Common myeloid progenitor, CD34-positive (primary cell): ENCODE data around the gene GABRB3.

Source experiments
- CTCF ChIA-PET: fragments of 350-600 bp; sonication (Branson Sonifier 250); formaldehyde crosslinking; loops from one replicate; lab custom pipeline; 2021; ENCODE audit warnings: antibody characterized with exemption; lab: Charles Lee
- POLR2A ChIA-PET: fragments of 350-600 bp; sonication (Branson Sonifier 250); formaldehyde crosslinking; loops from one replicate; lab custom pipeline; 2021; ENCODE audit warnings: antibody characterized with exemption; lab: Charles Lee
- DNase-seq, 3 donors: peaks; one replicate each; pipeline versions ENCODE4 v3.0.0 to v3.0.0-alpha.2; 2013
- H3K27ac ChIP-seq, 2 experiments: 1 replicate in 1 of 2; 2 replicates in 1 of 2; pipeline ENCODE4 v1.7.0; 2013; ENCODE audit warnings: inconsistent platforms in 2 of 2, low read length in 2 of 2, mild to moderate bottlenecking in 2 of 2, low read depth in 1 of 2, moderate library complexity in 1 of 2; ENCODE audit not compliant: severe bottlenecking in 2 of 2, insufficient read depth in 1 of 2, poor library complexity in 1 of 2
- H3K27me3 ChIP-seq, 5 experiments: replicated peaks in 2 of 5; 1 replicate in 3 of 5; 2 replicates in 2 of 5; pipeline versions ENCODE4 v1.6.1 to v1.7.0; 2013; ENCODE audit warnings: low read length in 4 of 5, mild to moderate bottlenecking in 2 of 5, moderate library complexity in 2 of 5, inconsistent platforms in 1 of 5; ENCODE audit not compliant: insufficient read depth in 5 of 5, control insufficient read depth in 4 of 5
- H3K36me3 ChIP-seq, 4 experiments: 1 replicate in 2 of 4; 2 replicates in 2 of 4; pipeline versions ENCODE4 v1.6.1 to v1.7.0; 2013; ENCODE audit warnings: low read length in 3 of 4, control low read depth in 1 of 4, mild to moderate bottlenecking in 1 of 4; ENCODE audit not compliant: control insufficient read depth in 4 of 4, insufficient read depth in 4 of 4
- H3K4me1 ChIP-seq, 4 experiments: 1 replicate in 3 of 4; 2 replicates in 1 of 4; pipeline versions ENCODE4 v1.6.1 to v1.7.1; 2013; ENCODE audit warnings: low read length in 3 of 4, mild to moderate bottlenecking in 3 of 4, control low read depth in 1 of 4, inconsistent platforms in 1 of 4, moderate library complexity in 1 of 4; ENCODE audit not compliant: control insufficient read depth in 4 of 4, insufficient read depth in 4 of 4; ENCODE audit errors: control extremely low read depth in 1 of 4
- H3K4me3 ChIP-seq, 7 experiments: 1 replicate in 4 of 7; 2 replicates in 3 of 7; pipeline versions ENCODE4 v1.5.1 to v1.7.0; 2013; ENCODE audit warnings: mild to moderate bottlenecking in 7 of 7, low read length in 6 of 7, moderate library complexity in 6 of 7, inconsistent platforms in 2 of 7, low read depth in 2 of 7, control low read depth in 1 of 7; ENCODE audit not compliant: insufficient read depth in 4 of 7, control insufficient read depth in 1 of 7; ENCODE audit errors: extremely low read depth in 1 of 7
- H3K9me3 ChIP-seq, 5 experiments: 1 replicate in 4 of 5; 2 replicates in 1 of 5; pipeline versions ENCODE4 v1.6.1 to v1.7.1; 2013; ENCODE audit warnings: low read length in 4 of 5, mild to moderate bottlenecking in 2 of 5, inconsistent platforms in 1 of 5, low read depth in 1 of 5, moderate library complexity in 1 of 5; ENCODE audit not compliant: control insufficient read depth in 4 of 5, insufficient read depth in 2 of 5; ENCODE audit errors: control extremely low read depth in 1 of 5
- WGBS: methylation state at CpG from one replicate; pipeline ENCODE4 v1.1.5; 2013; ENCODE audit not compliant: insufficient coverage; 5-methylcytosine and 5-hydroxymethylcytosine counted together

Gene GABRB3

DNA sequence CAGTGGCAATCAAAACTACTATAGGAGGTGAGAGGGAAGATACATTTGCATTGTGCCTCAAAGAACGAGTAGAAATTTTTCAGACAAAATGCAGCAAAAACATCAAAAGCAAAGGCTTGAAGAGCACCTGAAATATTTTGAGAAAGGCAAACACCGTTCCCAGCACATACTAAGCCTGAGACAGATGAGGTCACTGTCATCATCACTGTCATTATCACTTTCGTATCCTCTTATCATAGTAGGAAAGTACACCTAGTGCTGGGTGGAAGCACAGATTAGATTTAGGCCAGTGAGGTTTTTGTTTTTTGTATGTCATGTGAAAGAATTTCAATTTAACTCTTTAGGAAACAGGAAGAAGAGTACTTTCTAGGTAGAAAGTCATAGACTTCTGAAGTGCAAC lies 222.0 kb downstream of the GABRB3 start:
- Histone ChIP-seq H3K9me3 (peaks cover 0 to 3% (median 3%) of the 10 kb centered on the region in 5 experiments), H3K27me3 (no peaks in the 10 kb centered on the region), H3K4me1 (no peaks in the 10 kb centered on the region), H3K4me3 (no peak overlapping the region), H3K27ac (no peak overlapping the region), H3K36me3 (no peaks in the 10 kb centered on the region)
- ChIA-PET CTCF (no interaction called here), POLR2A (no interaction called here)
- WGBS: 100% methylated on average over 1 of the region's 3 CpGs
- no peak for DNase-seq

GRCh38 chr15:26537663-26538062 lies 235.2 kb downstream of the GABRB3 start:
- Histone ChIP-seq H3K4me3 (no peak overlapping the region), H3K4me1 (no peaks in the 10 kb centered on the region), H3K9me3 (peaks cover 0 to 2% (median 0%) of the 10 kb centered on the region in 5 experiments), H3K36me3 (no peaks in the 10 kb centered on the region), H3K27me3 (no peaks in the 10 kb centered on the region), H3K27ac (no peak overlapping the region)
- no peak for DNase-seq
- ChIA-PET POLR2A (no interaction called here), CTCF (no interaction called here)
- WGBS: 90% methylated on average over 1 of the region's 2 CpGs

DNA sequence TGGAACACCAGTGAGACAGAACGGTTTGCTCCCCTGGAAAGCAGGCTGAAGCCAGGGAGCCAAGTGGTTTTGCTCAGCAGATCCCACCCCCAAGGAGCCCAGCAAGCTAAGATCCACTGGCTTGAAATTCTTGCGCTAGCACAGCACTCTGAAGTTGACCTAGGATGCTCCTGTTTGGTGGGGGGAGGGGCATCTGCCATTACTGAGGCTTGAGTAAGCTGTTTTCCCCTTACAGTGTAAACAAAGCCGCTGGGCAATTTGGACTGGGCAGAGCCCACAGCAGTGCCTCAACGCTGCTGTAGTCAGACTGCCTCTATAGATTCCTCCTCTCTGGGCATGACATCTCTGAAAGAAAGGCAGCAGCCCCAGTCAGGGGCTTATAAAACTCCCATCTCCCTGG lies 241.4 kb downstream of the GABRB3 start:
- DNase-seq: no peak
- ChIA-PET POLR2A (no interaction called here), CTCF (no interaction called here)
- peaks cover 0 to 6% (median 4%) of the 10 kb centered on the region in 5 experiments for H3K9me3 ChIP-seq
- H3K27me3 ChIP-seq: no peaks in the 10 kb centered on the region
- H3K36me3 ChIP-seq: no peaks in the 10 kb centered on the region
- H3K27ac ChIP-seq: no peak overlapping the region
- no peak overlapping the region for H3K4me3 ChIP-seq
- H3K4me1 ChIP-seq: no peaks in the 10 kb centered on the region
- 100% methylated on average over 2 of the region's 4 CpGs for WGBS

- no peaks in the 10 kb centered on the region for H3K4me1 ChIP-seq
- CTCF ChIA-PET: no interaction called here
- 83% methylated on average over 2 of the region's 2 CpGs for WGBS
- no peaks in the 10 kb centered on the region for H3K27me3 ChIP-seq
- DNase-seq: no peak
- POLR2A ChIA-PET: no interaction called here
- no peaks in the 10 kb centered on the region for H3K36me3 ChIP-seq
- no peak overlapping the region for H3K27ac ChIP-seq
- no peak overlapping the region for H3K4me3 ChIP-seq
- H3K9me3 ChIP-seq: peaks cover 0 to 3% (median 0%) of the 10 kb centered on the region in 5 experiments
These were observed 247.8 kb downstream of the GABRB3 start for GRCh38 chr15:26525096-26525495.

- WGBS: 84% methylated on average over 3 of the region's 9 CpGs
- H3K36me3 ChIP-seq: no peaks in the 10 kb centered on the region
- DNase-seq: no peak
- H3K27me3 ChIP-seq: no peaks in the 10 kb centered on the region
- H3K27ac ChIP-seq: no peak overlapping the region
- peaks cover 0 to 2% (median 0%) of the 10 kb centered on the region in 5 experiments for H3K9me3 ChIP-seq
- no peaks in the 10 kb centered on the region for H3K4me1 ChIP-seq
- POLR2A ChIA-PET: no interaction called here
- CTCF ChIA-PET: no interaction called here
- H3K4me3 ChIP-seq: no peak overlapping the region
These were observed 251.1 kb downstream of the GABRB3 start for GRCh38 chr15:26521691-26522198.

GRCh38 chr15:26521130-26521529 lies 251.7 kb downstream of the GABRB3 start:
- POLR2A ChIA-PET: no interaction called here
- no peak for DNase-seq
- WGBS: 83% methylated on average over 4 of the region's 8 CpGs
- Histone ChIP-seq H3K9me3 (peaks cover 0 to 2% (median 0%) of the 10 kb centered on the region in 5 experiments), H3K4me3 (no peak overlapping the region), H3K36me3 (no peaks in the 10 kb centered on the region), H3K4me1 (no peaks in the 10 kb centered on the region), H3K27me3 (no peaks in the 10 kb centered on the region), H3K27ac (no peak overlapping the region)
- CTCF ChIA-PET: no interaction called here

- POLR2A ChIA-PET: no interaction called here
- Histone ChIP-seq H3K4me3 (no peak overlapping the region), H3K36me3 (no peaks in the 10 kb centered on the region), H3K4me1 (no peaks in the 10 kb centered on the region), H3K27ac (no peak overlapping the region), H3K9me3 (peaks cover 0 to 4% (median 0%) of the 10 kb centered on the region in 5 experiments), H3K27me3 (no peaks in the 10 kb centered on the region)
- 87% methylated on average over 6 of the region's 6 CpGs for WGBS
- CTCF ChIA-PET: no interaction called here
- DNase-seq: no peak
These were observed 254.0 kb downstream of the GABRB3 start for GRCh38 chr15:26518885-26519284.
